NCI-H2196 (cell line): ENCODE data around the gene AP1S1.
"Not testable (repeated sequence)": the region's sequence is repeated elsewhere in the genome, so short reads cannot be mapped to it uniquely, and the experiment has no call there.

ENCODE experiments used
- DNase-seq: peaks from one replicate; lab custom pipeline; 2025; ENCODE audit not compliant: unreplicated experiment; lab: John Stamatoyannopoulos, UW

Gene AP1S1

GRCh38 chr7:101153969-101154692 lies at the start of gene AP1S1:
Gene AP1S1 (plus strand): TSS chr7:101154476. CDS start chr7:101154515, 39 bp downstream.
- peak; percentile 100 for DNase-seq

GRCh38 chr7:101104799-101105198 lies 49.5 kb upstream of the AP1S1 start:
- DNase-seq: no peak

- not testable (repeated sequence) for DNase-seq
These were observed 49.0 kb upstream of the AP1S1 start for GRCh38 chr7:101105248-101105647.

GRCh38 chr7:101106386-101106785 lies 47.9 kb upstream of the AP1S1 start:
- DNase-seq: no peak

GRCh38 chr7:101108330-101108857 lies 45.9 kb upstream of the AP1S1 start:
- no peak for DNase-seq

- DNase-seq: no peak
These were observed 45.3 kb upstream of the AP1S1 start for GRCh38 chr7:101108961-101109360.

GRCh38 chr7:101109368-101109767 lies 44.9 kb upstream of the AP1S1 start:
- no peak for DNase-seq

- no peak for DNase-seq
These were observed 43.0 kb upstream of the AP1S1 start for GRCh38 chr7:101111261-101111660.

GRCh38 chr7:101112233-101112632 lies 42.0 kb upstream of the AP1S1 start:
- no peak for DNase-seq

GRCh38 chr7:101113140-101113539 lies 41.1 kb upstream of the AP1S1 start:
- DNase-seq: not testable (repeated sequence)

GRCh38 chr7:101113836-101114235 lies 40.4 kb upstream of the AP1S1 start:
- DNase-seq: no peak

- no peak for DNase-seq
These were observed 39.8 kb upstream of the AP1S1 start for GRCh38 chr7:101114492-101114891.

GRCh38 chr7:101115215-101115614 lies 39.1 kb upstream of the AP1S1 start:
- no peak for DNase-seq

- no peak for DNase-seq
These were observed 37.4 kb upstream of the AP1S1 start for GRCh38 chr7:101116898-101117297.

GRCh38 chr7:101118856-101119255 lies 35.4 kb upstream of the AP1S1 start:
- DNase-seq: no peak

GRCh38 chr7:101119876-101120275 lies 34.4 kb upstream of the AP1S1 start:
- DNase-seq: no peak

- DNase-seq: no peak
These were observed 34.0 kb upstream of the AP1S1 start for GRCh38 chr7:101120315-101120714.

- not testable (repeated sequence) for DNase-seq
These were observed 32.7 kb upstream of the AP1S1 start for GRCh38 chr7:101121631-101121990.

- DNase-seq: no peak
These were observed 32.0 kb upstream of the AP1S1 start for GRCh38 chr7:101121991-101122932.

GRCh38 chr7:101122933-101123702 lies 31.2 kb upstream of the AP1S1 start:
- DNase-seq: no peak

GRCh38 chr7:101123703-101124068 lies 30.6 kb upstream of the AP1S1 start:
- DNase-seq: no peak
